Adipose tissue (tissue), 3 donors: ENCODE data around the gene DCAF11. TPM values are rescaled to one million over a fixed set of nuclear protein-coding genes. Genes with fewer than 3 reads are reported as not detected.

Source experiments
- H3K27ac ChIP-seq: one replicate; pipeline ENCODE4 v1.5.1; 2013; ENCODE audit warnings: low read depth, low read length
- WGBS, 3 donors: extraction: QIAGEN DNeasy Blood & Tissue Kit; methylation state at CpG; one replicate each; pipeline ENCODE4 v1.1.7; 2013; 5-methylcytosine and 5-hydroxymethylcytosine counted together
- polyA plus RNA-seq, 3 donors: library from polyadenylated mRNA; stranded (reverse); fragments of 200-250 nt; gene quantifications; one replicate each; pipeline ENCODE4 v1.2.3, GENCODE V29; 2013
- donor health status: healthy with polysubstance abuse.
- donor health status: Bipolar disorder and iron deficiency.
- donor health status: healthy.

Gene DCAF11
- polyA plus RNA-seq = 10 to 100 TPM; 27.7 to 65.1 (median 35.6) TPM

GRCh38 chr14:24114532-24115421 lies at the start of gene DCAF11, which contains the start of gene NRL:
Gene DCAF11, plus strand, starts transcription at chr14:24114777. Its CDS starts 818 bp downstream, at chr14:24115595.
Gene NRL, minus strand, starts transcription at chr14:24114949. Its CDS starts 32,101 bp downstream, at chr14:24082848.
- WGBS, 3 donors = 0% methylated on average over 65 of the region's 65 CpGs
- peak within 1 kb of the TSS; percentile 99 for H3K27ac ChIP-seq

- no peak overlapping the region for H3K27ac ChIP-seq
- WGBS, 3 donors = 81 to 95% (median 89%) methylated on average over 9 to 15 of the region's 15 CpGs
Observed at GRCh38 chr14:24064856-24065255, 49.7 kb upstream of the DCAF11 start.

GRCh38 chr14:24065408-24065807 lies 49.2 kb upstream of the DCAF11 start:
- H3K27ac ChIP-seq = no peak overlapping the region
- 64 to 75% (median 70%) methylated on average over 8 of the region's 8 CpGs for WGBS, 3 donors

- WGBS, 3 donors = 89 to 90% (median 90%) methylated on average over 8 of the region's 8 CpGs
- H3K27ac ChIP-seq = no peak overlapping the region
Observed at GRCh38 chr14:24066496-24067132, 48.0 kb upstream of the DCAF11 start.

GRCh38 chr14:24067133-24068082 lies 47.2 kb upstream of the DCAF11 start:
- H3K27ac ChIP-seq = no peak overlapping the region
- WGBS, 3 donors = 92 to 94% (median 93%) methylated on average over 12 of the region's 12 CpGs

GRCh38 chr14:24068711-24069410 lies 45.7 kb upstream of the DCAF11 start:
- WGBS, 3 donors = 85 to 95% (median 92%) methylated on average over 10 of the region's 10 CpGs
- H3K27ac ChIP-seq = no peak overlapping the region

GRCh38 chr14:24069411-24069735 lies 45.2 kb upstream of the DCAF11 start:
- WGBS, 3 donors = 81 to 91% (median 82%) methylated on average over 5 to 6 of the region's 6 CpGs
- H3K27ac ChIP-seq = no peak overlapping the region

GRCh38 chr14:24070285-24071143 lies 44.1 kb upstream of the DCAF11 start:
- WGBS, 3 donors = 72 to 88% (median 74%) methylated on average over 10 of the region's 10 CpGs
- H3K27ac ChIP-seq = no peak overlapping the region

- WGBS, 3 donors = 49 to 71% (median 52%) methylated on average over 14 to 19 of the region's 19 CpGs
- H3K27ac ChIP-seq = no peak within 1 kb of the TSS
Observed at GRCh38 chr14:24071144-24071697, 43.4 kb upstream of the DCAF11 start, which contains the start of gene CPNE6. Gene CPNE6, plus strand, starts transcription at chr14:24071562. Its CDS starts 1,375 bp downstream, at chr14:24072937.

- H3K27ac ChIP-seq = no peak overlapping the region
- WGBS, 3 donors = 60 to 70% (median 69%) methylated on average over 12 of the region's 12 CpGs
Observed at GRCh38 chr14:24071836-24072430, 42.6 kb upstream of the DCAF11 start.

- WGBS, 3 donors = 42 to 68% (median 51%) methylated on average over 7 of the region's 7 CpGs
- no peak overlapping the region for H3K27ac ChIP-seq
Observed at GRCh38 chr14:24072436-24072835, 42.1 kb upstream of the DCAF11 start.

- WGBS, 3 donors = 85 to 87% (median 86%) methylated on average over 26 of the region's 26 CpGs
Observed at GRCh38 chr14:24072881-24073877, 41.4 kb upstream of the DCAF11 start.

GRCh38 chr14:24074625-24075484 lies 39.7 kb upstream of the DCAF11 start:
- H3K27ac ChIP-seq = no peak overlapping the region
- WGBS, 3 donors = 56 to 80% (median 69%) methylated on average over 11 of the region's 11 CpGs

More at GRCh38 chr14:24072881-24073877, 41.4 kb upstream of the DCAF11 start:
- no peak overlapping the region for H3K27ac ChIP-seq
